IPS-18c (cell line): ENCODE measurements around the gene CELA2B.

Experiments
- H3K4me3 ChIP-seq: 2 replicates; pipeline ENCODE4 v1.7.0; 2013; ENCODE audit warnings: low read depth, mild to moderate bottlenecking, low read length, moderate library complexity; ENCODE audit not compliant: insufficient read depth
- H3K9me3 ChIP-seq: one replicate; pipeline ENCODE4 v1.6.1; 2013; ENCODE audit warnings: mild to moderate bottlenecking, low read length, moderate library complexity; ENCODE audit not compliant: control insufficient read depth, insufficient read depth

CELA2B gene

DNA sequence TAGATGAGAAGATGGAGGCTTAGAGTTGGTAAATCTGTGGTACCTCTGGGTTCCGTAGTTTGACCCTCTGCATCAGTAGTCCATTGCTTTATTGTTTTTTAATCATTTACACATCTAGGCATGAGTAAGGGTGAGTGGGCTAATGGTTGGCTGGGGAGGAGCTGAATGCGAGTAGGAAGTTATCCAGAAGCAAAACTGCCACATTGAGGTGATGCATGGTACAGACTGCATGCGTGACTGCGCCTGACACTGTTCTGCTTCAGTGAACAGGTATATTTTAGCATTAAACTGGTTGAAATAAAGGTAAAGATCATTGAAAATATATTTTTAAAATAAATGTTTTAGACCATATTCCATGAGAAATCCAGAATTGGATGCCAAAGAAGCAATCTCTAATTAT, 55.1 kb downstream of the CELA2B start:
- H3K9me3 ChIP-seq: no peaks in the 10 kb centered on the region
- H3K4me3 ChIP-seq: no peak overlapping the region

DNA sequence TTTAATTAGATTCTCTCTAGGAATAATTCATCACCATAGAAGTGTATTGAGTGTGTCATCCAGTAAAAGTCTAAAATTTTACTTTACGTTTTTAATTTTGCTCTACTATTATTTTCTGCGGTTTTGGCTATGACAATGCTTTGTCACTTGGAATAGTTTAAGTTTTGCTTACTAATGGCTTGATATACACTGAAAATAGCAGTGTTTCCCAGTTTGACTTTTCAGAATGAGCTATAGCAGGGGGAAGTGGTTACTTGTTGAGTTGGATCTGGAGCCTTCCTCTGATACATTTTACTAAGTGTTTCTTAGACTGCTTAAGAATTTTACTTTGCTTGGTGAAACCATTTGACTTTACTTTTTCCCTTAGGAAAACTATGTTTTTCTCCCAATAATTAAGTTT, 55.8 kb downstream of the CELA2B start:
- no peaks in the 10 kb centered on the region for H3K9me3 ChIP-seq
- no peak overlapping the region for H3K4me3 ChIP-seq

DNA sequence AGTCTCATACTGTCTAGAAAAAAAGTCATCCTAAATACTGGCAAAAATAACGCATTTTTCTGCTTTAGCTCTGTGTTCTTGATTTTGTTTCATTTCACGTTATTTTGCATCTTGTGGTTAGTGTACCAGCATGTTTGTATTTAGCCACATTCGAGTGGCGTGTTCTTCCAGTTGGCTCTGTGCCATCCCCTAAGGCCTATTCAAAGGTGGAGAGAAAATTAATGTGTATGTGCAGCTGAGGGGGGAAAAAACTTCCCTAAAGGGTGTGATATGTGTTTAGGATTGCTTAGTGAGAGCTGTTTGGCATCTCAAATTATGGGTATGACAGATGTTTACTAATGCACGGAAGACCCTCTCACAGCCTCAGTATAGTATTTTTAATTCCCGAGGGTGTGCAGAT, 62.9 kb downstream of the CELA2B start:
- Histone ChIP-seq H3K9me3 (no peaks in the 10 kb centered on the region), H3K4me3 (no peak overlapping the region)

- Histone ChIP-seq H3K4me3 (no peak overlapping the region), H3K9me3 (no peaks in the 10 kb centered on the region)
Observed at GRCh38 chr1:15540186-15540585, 64.3 kb downstream of the CELA2B start.
